Renal pelvis (tissue), 4 donors: ENCODE data around the gene HS6ST3. TPM values are rescaled to one million over a fixed set of nuclear protein-coding genes. Genes with fewer than 3 reads are reported as not detected.
"Not testable (repeated sequence)": the region's sequence is repeated elsewhere in the genome, so short reads cannot be mapped to it uniquely, and the experiment has no call there.

ENCODE experiments used
- DNase-seq: peaks from one replicate; pipeline ENCODE4 v3.0.0-alpha.2; 2013
- polyA plus RNA-seq, 3 donors: library from polyadenylated mRNA; unstranded; fragments of 120-200 nt; gene quantifications; one replicate each; pipeline ENCODE4 v1.2.1, GENCODE V29; 2013; ENCODE audit not compliant: insufficient read length in 3 of 3

The HS6ST3 gene
- polyA plus RNA-seq, 3 donors: 2.5 to 2.9 (median 2.7) TPM

DNA sequence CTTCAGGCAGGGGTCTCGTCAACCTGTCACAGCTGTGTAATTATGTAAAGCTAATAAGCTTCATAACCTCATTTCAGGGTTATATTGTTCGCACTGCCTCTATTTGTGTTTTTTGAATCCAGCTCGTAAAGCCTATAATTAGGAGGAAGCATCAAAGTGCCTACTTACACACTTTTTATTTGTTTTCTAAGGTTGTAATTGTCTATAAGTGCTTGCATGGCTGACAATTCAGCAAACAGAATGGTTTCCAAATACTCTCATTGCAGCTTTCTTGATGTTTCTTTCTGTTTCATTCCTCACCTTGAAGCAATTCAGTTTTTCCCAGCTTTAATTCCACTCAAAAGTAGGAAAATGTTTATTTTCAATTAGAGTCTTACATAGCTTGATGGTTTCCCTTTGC lies 336.3 kb downstream of the HS6ST3 start:
- no peak for DNase-seq

GRCh38 chr13:96428911-96429310 lies 339.0 kb downstream of the HS6ST3 start:
- peak; percentile 21 for DNase-seq

DNA sequence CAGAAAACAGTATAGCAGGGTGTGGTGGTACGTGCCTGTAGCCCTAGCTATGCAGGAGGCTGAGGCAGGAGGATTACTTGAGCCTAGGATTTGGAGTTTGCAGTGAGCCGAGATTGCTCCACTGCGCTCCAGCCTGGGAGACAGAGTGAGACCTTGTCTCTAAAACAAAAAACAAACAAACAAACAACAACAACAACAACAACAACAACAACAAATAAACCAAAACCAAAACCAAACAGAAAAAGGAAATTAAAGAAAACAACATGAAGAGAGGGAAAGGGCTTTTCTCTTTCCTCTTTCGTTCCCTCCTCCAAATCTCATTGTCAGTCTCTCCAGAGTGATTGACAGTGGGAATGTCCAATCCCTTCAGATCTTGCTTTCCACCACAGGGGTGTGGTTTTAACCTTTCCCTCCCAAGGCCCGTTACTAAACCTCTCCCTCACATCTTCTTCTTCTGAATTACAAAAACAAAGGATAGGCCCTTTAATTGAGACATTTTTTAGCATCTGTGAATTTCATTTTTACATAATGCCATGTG lies 341.2 kb downstream of the HS6ST3 start:
- DNase-seq: no peak

- no peak for DNase-seq
These were observed 354.8 kb downstream of the HS6ST3 start for GRCh38 chr13:96444676-96445075.

DNA sequence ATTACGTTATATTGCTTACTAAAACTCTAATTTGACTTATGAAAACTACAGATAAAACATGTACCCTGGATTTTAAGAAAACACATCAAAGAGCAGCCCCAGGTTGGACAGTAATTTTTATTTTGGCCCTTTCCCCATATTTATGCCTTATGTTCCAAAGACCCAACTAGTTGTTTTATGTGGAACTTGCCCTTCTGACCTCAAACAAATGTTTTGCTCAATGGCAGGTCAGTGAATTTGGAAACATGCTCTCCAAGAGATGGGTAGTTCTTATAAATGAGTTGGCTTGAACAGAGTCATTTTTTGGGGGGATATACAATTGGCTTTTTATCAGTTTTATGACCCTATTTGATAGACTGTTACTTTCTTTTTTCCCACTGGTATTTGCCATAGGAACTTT lies 360.0 kb downstream of the HS6ST3 start:
- DNase-seq: no peak

DNA sequence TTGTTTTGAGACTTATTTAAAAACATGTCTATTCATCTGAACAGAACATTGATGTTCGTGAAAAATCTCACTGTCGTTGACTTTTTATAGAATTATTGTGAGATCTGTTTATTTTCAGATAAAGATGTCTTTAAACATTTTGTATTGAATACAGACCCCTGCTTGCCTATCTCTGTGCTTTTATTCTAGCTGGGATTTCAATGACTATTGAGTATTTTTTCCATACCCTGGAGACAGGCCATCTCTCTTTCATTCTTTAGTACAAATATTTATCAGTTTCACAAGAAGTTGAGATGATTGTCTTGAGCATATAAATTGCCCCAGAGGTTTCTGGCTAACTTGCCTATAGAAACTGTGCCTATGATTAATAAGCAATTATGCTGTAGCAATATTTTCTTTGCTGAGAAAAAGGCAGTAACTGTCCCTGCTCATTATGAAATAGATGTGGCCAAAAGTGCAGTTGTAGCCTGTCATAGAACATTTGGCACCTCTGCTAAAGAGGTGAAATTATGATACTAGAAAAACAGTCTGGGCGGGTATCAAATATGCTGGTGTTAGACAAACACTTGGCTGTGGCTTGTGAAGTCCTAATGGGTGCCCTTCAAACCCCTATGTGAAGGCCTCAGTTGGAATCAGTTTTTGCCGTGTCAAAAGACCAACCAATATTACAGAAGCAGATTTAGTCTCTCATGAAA lies 360.6 kb downstream of the HS6ST3 start:
- no peak for DNase-seq

DNA sequence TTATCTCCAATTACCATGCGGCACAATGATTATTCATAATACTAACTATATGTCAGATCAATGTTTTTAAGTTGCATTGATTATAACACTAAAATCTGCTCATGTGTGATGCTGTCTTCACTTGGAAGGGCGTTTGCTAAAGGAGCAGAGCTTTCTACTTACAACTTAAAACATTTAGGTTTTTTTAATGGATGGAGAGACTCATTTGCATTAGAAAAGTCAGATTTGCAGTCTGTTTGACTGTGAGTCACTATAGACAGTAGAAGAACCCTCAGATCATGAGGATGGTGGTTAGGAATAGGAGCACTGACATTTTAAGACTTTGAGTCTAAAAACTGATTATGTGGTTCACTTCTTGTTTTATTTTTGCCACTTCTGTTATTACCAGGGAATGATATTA lies 364.6 kb downstream of the HS6ST3 start:
- no peak for DNase-seq

GRCh38 chr13:96460609-96461008 lies 370.7 kb downstream of the HS6ST3 start:
- DNase-seq: no peak

DNA sequence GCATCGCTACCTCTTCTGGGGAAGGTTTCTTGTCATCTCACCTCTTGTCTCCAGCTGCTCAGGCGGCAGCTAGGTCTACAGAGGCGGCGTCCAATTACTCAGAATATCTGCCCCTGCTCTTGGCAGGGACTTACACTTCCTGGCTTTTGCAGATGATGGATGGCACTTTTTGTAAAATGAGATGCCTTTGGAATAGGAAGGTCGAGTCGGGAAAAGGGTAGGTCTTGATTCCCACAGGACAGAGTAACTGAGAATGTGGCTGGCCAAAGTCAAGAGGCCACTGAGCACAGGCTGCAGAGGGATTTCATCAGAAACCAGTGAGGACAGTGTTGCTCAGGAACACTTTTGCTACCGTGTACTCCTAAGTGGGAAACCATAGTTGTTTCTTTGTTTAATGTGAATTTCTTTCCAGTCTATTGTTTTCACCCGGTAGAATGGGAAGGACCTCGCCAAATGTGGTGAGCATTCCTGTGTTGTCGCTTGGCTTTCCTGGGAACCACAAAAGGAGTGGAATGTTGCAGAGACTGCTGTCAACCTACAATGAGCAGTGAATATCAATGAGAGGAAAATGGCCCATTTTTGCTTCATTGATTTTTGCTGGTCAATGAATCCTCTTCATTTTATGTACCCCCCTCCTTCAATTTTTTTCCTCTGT lies 383.7 kb downstream of the HS6ST3 start:
- DNase-seq: no peak

GRCh38 chr13:96474181-96474557 lies 384.3 kb downstream of the HS6ST3 start:
- DNase-seq: no peak

DNA sequence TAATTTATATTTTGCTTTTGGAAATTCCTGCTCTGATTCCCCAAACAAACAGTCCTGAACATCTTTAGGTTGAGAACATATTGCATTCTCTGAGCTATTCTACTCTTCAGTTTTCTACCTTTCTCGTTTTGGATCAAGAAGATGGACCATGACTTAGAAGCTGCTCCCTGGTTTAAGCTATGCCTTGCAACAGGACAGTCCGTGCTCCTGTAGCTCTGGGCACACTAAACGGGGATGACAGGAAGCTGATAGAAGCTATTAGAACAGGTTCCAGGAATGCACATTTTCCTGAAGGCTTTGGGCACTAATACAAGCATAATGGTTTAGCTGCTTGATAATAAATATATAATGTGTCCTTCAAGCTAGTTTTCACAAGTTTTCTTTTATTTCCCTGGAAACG lies 385.2 kb downstream of the HS6ST3 start:
- DNase-seq: no peak

GRCh38 chr13:96481482-96481881 lies 391.6 kb downstream of the HS6ST3 start:
- DNase-seq: no peak

- DNase-seq: no peak
These were observed 400.6 kb downstream of the HS6ST3 start for GRCh38 chr13:96490496-96490989.

DNA sequence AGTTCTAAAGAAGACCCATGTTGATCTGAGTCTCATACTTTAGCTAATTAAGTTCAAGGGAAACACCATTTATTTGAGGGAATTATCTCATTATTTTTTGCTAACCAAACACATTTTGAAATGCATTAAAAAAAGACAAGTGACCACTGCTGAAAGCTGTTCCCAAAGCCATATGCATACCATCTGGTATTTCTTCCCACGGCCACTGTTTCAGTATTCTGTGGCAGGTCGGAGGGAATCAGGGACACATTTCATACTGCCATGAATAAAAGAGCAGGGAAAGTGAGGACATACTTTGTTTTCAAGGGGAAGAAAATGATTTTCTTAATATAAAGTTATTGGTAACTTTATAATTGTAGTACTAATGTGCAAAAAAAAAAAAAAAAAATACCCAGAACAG lies 401.2 kb downstream of the HS6ST3 start:
- no peak for DNase-seq

- DNase-seq: no peak
These were observed 402.9 kb downstream of the HS6ST3 start for GRCh38 chr13:96492766-96493165.

- no peak for DNase-seq
These were observed 409.7 kb downstream of the HS6ST3 start for GRCh38 chr13:96499656-96500055.

GRCh38 chr13:96500953-96501352 lies 411.0 kb downstream of the HS6ST3 start:
- no peak for DNase-seq

GRCh38 chr13:96503481-96503880 lies 413.6 kb downstream of the HS6ST3 start:
- DNase-seq: no peak

DNA sequence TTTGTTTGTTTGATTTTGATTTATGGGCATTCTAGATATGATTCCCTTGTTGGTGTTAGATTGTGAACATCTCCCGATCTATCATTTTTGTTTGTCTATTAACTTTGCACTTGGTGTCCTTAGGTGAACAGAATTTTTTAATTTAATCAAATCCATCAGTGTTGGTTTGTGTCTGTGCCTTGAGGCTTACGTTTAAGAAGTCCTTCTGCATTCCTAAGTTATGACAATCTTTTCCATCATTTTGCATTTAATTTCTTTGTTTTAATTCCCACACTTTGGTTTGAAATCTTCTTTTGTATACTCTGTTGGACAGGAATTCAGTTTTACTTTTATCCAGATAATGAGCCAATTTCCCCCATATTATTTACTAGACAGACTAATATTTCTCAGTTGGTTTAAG lies 421.7 kb downstream of the HS6ST3 start:
- no peak for DNase-seq

DNA sequence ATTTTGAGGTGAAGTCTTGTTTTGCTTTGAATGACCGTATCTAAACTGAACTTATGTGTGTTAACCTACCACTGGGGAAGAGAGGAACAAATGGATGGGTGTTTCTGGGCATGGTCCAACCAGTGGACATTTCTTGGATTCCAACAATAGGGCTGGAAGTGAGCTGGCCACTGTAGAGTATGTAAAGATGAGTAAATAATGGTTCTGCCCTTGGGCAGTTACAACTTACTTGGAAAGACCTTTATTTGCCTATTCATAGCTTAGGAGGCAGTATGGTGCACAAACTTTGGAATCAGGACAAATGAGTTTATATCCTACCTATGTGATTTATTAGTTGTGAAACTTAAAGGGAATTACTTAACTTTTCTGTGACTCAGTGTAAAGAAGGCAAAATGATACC lies 429.5 kb downstream of the HS6ST3 start:
- no peak for DNase-seq

GRCh38 chr13:96524398-96525020 lies 434.6 kb downstream of the HS6ST3 start:
- not testable (repeated sequence) for DNase-seq

DNA sequence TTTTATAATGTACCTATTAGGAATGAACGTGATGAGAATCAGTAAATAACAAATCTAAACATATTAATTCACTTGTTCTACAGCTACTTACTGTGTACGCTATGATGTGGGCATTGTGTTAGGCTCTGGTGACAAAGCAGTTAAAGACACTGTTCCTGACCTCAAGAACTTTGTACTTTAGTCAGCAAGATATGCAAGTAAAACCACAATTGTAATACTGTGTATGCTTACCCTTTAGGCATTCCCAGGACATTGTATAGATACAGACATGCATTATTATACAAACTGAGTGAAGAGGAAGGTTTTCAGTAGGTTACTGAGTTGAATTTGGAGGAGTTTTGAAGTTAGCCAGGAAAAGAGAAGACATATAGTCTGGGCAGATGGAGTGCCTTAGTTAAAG lies 435.8 kb downstream of the HS6ST3 start:
- DNase-seq: no peak

DNA sequence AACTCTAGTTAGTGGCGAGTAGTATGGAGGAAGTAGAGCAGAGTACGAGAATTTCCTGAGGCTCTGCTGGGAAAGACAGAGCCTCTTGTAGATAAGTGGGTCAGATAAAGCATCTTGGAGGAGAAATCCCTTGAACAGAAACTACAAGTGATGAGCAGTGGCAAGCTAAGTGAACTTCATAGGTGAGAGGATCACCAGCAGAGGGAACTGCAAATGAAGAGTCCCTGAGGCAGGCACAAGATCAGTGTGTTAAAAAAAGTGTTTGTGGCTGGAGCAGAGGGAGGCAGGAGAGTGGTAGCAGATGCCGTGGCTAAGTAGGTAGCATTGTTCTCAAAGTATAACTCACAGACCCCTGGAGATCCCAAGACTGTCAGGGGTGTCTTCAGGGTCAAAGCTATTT lies 437.6 kb downstream of the HS6ST3 start:
- DNase-seq: no peak
